H1 (cell line): ENCODE results near the gene GALNT11. TPM values are rescaled to one million over a fixed set of nuclear protein-coding genes. Genes with fewer than 3 reads are reported as not detected.

Source experiments
- CBX5 ChIP-seq: fragments of 300-800, 300-1000 bp; sonication (generic); IDR thresholded peaks from 2 replicates; pipeline ENCODE4 v1.7.1; 2016; ENCODE audit warnings: antibody characterized with exemption, low read length, low read depth
- FOSL1 ChIP-seq: IDR thresholded peaks from 2 replicates; pipeline ENCODE4 v1.6.1; 2011; ENCODE audit warnings: mild to moderate bottlenecking, low read depth, low read length, moderate library complexity; ENCODE audit not compliant: insufficient read depth
- HDAC2 ChIP-seq, 2 experiments: fragments of 300-600 bp in 1 of 2; sonication (generic) in 1 of 2; IDR thresholded peaks; 2 replicates each; pipeline ENCODE4 v1.6.1; 2011 to 2012; ENCODE audit warnings: low read depth in 2 of 2, low read length in 2 of 2, mild to moderate bottlenecking in 2 of 2, moderate library complexity in 2 of 2, borderline replicate concordance in 1 of 2, inconsistent platforms in 1 of 2
- JUND ChIP-seq: IDR thresholded peaks from 2 replicates; pipeline ENCODE4 v1.6.1; 2011; ENCODE audit warnings: mild to moderate bottlenecking, improper control_type of control experiment, low read length
- KDM1A ChIP-seq: fragments of 200-600, 300-600 bp; sonication (generic); IDR thresholded peaks from 2 replicates; pipeline ENCODE4 v1.7.1; 2016; ENCODE audit warnings: mild to moderate bottlenecking, low read length, borderline replicate concordance
- SAP30 ChIP-seq: fragments of 300-600 bp; sonication (generic); IDR thresholded peaks from 2 replicates; pipeline ENCODE4 v1.7.1; 2012; ENCODE audit warnings: low read length, moderate library complexity, mild to moderate bottlenecking, inconsistent platforms; ENCODE audit not compliant: insufficient read depth, insufficient replicate concordance
- SIN3A ChIP-seq, 2 experiments: IDR thresholded peaks in 1 of 2; conservative IDR thresholded peaks in 1 of 2; 2 replicates each; pipeline ENCODE4 v1.6.1; 2011 to 2012; ENCODE audit warnings: low read length in 2 of 2, improper control_type of control experiment in 1 of 2, low read depth in 1 of 2, mild to moderate bottlenecking in 1 of 2
- polyA plus RNA-seq, 7 experiments: library from polyadenylated mRNA; depleted of rRNA in 3 of 7; stranded (reverse) in 5 of 7; unstranded in 2 of 7; fragments of >200 nt in 5 of 7; fragments of 200-250 nt in 2 of 7; gene quantifications; 1 replicate in 5 of 7; 2 replicates in 1 of 7; 4 replicates in 1 of 7; pipeline versions ENCODE4 v1.2.1 to v1.2.3, GENCODE V29; 2011 to 2013; ENCODE audit warnings: missing spikeins in 2 of 7, mixed read lengths in 2 of 7
- total RNA-seq: library from RNA; stranded (reverse); fragmentation: NEBNext Ultra II Directional; extraction: Animal tissue kit (Norgen Biotek cat#: 25700); gene quantifications from 2 replicates; pipeline ENCODE4 v1.2.1, GENCODE V29; 2021
- TF ChIP-seq, protein P1 (sequence below): fragments of 300-600 bp; sonication (generic); IDR thresholded peaks from 2 replicates; pipeline ENCODE4 v1.7.1; 2012; ENCODE audit warnings: low read length, moderate library complexity, mild to moderate bottlenecking, inconsistent platforms; ENCODE audit not compliant: insufficient replicate concordance
- TF ChIP-seq, protein P2 (sequence below): IDR thresholded peaks from 2 replicates; pipeline ENCODE4 v1.6.1; 2011; ENCODE audit warnings: low read depth, mild to moderate bottlenecking, low read length; ENCODE audit not compliant: insufficient read depth

The GALNT11 gene
- total and polyA plus RNA-seq, 2 of the 8 experiments (the other 6 are each of a cell fraction or from before 2014, with no cell fraction given), result 20.5 to 23.2 TPM

DNA sequence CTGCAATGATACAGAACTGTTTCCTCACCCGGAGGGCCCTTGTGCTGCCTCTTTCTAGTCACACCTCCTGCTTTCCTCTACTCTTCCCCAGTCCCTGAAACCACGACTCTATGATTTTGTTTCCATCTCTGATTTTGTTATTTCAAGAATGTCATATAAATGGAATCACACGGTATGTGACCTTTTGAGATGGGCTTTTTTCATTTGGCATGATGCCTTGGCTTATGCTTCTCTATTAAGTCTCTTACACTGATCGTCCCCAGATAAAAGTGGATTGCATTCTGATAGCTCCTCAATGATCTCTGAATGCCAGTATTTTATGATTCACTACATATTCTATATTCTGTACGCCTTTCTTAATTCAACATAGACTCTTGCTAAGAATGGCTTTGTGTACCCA is 78.2 kb downstream of the GALNT11 start (continued):
- TF ChIP-seq, protein P1, sequence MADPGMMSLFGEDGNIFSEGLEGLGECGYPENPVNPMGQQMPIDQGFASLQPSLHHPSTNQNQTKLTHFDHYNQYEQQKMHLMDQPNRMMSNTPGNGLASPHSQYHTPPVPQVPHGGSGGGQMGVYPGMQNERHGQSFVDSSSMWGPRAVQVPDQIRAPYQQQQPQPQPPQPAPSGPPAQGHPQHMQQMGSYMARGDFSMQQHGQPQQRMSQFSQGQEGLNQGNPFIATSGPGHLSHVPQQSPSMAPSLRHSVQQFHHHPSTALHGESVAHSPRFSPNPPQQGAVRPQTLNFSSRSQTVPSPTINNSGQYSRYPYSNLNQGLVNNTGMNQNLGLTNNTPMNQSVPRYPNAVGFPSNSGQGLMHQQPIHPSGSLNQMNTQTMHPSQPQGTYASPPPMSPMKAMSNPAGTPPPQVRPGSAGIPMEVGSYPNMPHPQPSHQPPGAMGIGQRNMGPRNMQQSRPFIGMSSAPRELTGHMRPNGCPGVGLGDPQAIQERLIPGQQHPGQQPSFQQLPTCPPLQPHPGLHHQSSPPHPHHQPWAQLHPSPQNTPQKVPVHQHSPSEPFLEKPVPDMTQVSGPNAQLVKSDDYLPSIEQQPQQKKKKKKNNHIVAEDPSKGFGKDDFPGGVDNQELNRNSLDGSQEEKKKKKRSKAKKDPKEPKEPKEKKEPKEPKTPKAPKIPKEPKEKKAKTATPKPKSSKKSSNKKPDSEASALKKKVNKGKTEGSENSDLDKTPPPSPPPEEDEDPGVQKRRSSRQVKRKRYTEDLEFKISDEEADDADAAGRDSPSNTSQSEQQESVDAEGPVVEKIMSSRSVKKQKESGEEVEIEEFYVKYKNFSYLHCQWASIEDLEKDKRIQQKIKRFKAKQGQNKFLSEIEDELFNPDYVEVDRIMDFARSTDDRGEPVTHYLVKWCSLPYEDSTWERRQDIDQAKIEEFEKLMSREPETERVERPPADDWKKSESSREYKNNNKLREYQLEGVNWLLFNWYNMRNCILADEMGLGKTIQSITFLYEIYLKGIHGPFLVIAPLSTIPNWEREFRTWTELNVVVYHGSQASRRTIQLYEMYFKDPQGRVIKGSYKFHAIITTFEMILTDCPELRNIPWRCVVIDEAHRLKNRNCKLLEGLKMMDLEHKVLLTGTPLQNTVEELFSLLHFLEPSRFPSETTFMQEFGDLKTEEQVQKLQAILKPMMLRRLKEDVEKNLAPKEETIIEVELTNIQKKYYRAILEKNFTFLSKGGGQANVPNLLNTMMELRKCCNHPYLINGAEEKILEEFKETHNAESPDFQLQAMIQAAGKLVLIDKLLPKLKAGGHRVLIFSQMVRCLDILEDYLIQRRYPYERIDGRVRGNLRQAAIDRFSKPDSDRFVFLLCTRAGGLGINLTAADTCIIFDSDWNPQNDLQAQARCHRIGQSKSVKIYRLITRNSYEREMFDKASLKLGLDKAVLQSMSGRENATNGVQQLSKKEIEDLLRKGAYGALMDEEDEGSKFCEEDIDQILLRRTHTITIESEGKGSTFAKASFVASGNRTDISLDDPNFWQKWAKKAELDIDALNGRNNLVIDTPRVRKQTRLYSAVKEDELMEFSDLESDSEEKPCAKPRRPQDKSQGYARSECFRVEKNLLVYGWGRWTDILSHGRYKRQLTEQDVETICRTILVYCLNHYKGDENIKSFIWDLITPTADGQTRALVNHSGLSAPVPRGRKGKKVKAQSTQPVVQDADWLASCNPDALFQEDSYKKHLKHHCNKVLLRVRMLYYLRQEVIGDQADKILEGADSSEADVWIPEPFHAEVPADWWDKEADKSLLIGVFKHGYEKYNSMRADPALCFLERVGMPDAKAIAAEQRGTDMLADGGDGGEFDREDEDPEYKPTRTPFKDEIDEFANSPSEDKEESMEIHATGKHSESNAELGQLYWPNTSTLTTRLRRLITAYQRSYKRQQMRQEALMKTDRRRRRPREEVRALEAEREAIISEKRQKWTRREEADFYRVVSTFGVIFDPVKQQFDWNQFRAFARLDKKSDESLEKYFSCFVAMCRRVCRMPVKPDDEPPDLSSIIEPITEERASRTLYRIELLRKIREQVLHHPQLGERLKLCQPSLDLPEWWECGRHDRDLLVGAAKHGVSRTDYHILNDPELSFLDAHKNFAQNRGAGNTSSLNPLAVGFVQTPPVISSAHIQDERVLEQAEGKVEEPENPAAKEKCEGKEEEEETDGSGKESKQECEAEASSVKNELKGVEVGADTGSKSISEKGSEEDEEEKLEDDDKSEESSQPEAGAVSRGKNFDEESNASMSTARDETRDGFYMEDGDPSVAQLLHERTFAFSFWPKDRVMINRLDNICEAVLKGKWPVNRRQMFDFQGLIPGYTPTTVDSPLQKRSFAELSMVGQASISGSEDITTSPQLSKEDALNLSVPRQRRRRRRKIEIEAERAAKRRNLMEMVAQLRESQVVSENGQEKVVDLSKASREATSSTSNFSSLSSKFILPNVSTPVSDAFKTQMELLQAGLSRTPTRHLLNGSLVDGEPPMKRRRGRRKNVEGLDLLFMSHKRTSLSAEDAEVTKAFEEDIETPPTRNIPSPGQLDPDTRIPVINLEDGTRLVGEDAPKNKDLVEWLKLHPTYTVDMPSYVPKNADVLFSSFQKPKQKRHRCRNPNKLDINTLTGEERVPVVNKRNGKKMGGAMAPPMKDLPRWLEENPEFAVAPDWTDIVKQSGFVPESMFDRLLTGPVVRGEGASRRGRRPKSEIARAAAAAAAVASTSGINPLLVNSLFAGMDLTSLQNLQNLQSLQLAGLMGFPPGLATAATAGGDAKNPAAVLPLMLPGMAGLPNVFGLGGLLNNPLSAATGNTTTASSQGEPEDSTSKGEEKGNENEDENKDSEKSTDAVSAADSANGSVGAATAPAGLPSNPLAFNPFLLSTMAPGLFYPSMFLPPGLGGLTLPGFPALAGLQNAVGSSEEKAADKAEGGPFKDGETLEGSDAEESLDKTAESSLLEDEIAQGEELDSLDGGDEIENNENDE, result no peak
- TF ChIP-seq JUND (no peak), FOSL1 (no peak), SAP30 (no peak), SIN3A (conservative IDR thresholded peaks at IDR 0.05 in 1 of 2, IDR thresholded peaks at IDR 0.05 in 1 of 2; ENCODE audit: low read depth in 1 of 2, low read length in 2 of 2) (no peak), KDM1A (no peak), CBX5 (no peak), HDAC2 (IDR thresholded peaks at IDR 0.05; ENCODE audit: borderline replicate concordance in 1 of 2, low read depth in 2 of 2, low read length in 2 of 2) (no peak)
- TF ChIP-seq, protein P2, sequence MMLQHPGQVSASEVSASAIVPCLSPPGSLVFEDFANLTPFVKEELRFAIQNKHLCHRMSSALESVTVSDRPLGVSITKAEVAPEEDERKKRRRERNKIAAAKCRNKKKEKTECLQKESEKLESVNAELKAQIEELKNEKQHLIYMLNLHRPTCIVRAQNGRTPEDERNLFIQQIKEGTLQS, result no peak
